ENCODE data around the gene LRP3.

The LRP3 gene

DNA sequence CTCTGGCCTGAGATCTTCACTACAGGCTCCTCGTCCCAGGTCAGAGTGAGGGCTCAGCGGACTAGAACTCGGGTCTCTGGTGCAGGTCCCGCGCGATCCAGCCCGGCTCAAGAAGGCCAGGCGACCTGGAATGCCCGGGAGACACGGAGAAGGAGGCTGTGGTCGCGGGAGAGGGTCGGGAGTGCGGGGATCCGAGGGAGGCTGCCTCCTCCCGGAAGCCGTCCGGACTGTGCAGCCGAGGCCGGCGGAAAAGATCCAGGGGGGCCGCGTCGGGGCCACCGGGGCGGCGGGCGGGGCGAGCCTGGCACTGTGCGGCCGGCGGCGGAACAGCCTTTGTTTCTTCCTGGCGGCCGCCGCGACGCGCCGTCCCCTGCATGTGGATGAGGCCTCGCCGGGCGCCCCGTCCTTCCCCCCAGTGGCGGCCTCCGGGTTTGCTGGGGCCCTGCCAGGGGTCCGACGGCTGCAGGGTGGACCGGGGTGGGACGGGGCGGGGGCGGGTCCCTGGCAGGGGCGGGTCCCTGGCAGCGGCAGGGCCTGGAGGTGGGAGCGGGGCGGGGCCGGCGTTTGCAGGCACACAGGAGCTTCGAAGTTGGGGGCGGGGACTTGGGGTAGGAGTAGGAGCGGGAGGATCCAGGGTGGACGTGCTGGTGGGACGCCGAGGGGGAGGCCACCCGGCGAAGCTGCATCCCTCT, 32.6 kb downstream of the LRP3 start:
- DNase-seq (ENCODE audit: low read depth): no peak
- H3K4me3 ChIP-seq (ENCODE audit: low read depth, low read length): no peak overlapping the region
- no peak for TF ChIP-seq CTCF (IDR thresholded peaks at IDR 0.05; ENCODE audit: insufficient read depth, low read depth, low read length, missing control alignments)

DNA sequence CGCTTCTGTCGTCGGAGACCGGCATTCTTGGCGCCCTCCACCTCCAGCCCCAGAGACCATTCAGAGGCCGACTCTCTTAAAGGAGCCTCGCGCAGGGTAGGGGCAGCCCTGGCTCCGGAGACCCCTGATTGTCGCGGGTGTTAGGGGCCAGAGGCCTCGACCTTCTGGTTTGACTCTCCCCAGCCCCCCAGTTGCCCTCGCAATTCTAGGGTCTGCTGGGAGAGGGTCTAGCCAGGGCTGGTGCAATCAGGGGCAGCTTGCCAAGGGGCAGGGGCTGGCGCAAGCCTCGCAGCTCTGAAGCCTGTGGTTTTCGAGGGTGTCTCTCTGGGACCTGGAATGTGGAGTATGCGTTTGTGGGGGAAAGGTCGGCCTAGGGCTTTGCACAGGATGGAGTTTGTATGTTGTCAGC, 33.1 kb downstream of the LRP3 start:
- H3K4me3 ChIP-seq (ENCODE audit: low read depth, low read length): no peak overlapping the region
- DNase-seq (ENCODE audit: low read depth): no peak
- TF ChIP-seq CTCF (IDR thresholded peaks at IDR 0.05; ENCODE audit: insufficient read depth, low read depth, low read length, missing control alignments): no peak

DNA sequence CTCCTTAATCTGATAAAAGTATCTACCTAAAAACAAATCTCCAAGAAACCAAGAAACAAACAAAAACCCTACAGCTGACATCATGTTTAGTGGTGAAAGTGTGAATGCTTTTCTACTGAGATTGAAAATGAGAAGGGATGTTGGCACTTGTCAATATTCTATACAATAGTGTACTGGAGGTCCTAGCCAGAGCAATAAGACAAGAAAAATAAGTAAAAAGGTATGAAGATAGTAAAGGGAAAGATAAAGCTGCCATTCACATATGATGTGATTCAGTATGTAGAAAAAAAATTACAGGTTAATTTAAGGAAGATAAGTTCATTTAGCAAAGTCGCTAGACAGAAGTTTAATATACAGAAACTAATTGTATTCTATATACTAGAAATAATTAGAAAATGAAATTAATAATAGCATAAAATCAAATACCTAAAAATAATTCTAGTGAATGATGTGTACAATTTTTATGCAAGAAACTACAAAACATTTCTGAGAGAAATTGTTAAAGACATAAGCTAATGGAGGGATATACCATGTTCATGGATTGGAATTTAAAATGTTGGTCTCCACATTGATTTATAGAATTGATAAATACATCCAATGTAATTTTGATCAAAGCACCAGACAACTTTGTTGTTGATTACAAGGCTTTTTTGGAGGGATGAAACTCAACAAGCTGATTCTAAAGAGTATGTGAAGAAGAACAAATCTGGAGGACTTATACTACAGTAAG, 33.9 kb downstream of the LRP3 start:
- no peak for DNase-seq (ENCODE audit: low read depth)
- no peak for TF ChIP-seq CTCF (IDR thresholded peaks at IDR 0.05; ENCODE audit: insufficient read depth, low read depth, low read length, missing control alignments)
- H3K4me3 ChIP-seq (ENCODE audit: low read depth, low read length): no peak overlapping the region

DNA sequence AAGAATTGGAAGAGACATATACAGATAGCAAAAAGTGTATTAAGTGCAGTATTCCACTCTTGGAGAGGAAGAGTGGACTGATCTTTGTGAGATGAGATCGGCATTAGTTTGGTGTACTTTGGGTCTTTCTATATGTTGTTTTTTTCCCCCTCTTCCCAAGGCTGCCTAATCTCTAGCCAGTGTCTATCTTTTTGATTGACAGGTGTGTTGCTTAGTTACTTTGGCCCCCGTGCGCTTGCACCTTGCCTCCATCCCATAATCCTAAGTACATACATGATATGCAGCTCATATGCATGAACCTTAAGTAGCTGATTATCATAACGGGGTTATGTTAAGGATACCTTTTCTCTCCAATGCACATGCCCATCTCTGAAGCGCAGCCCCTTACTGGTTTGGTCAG, 35.8 kb downstream of the LRP3 start:
- no peak overlapping the region for H3K4me3 ChIP-seq (ENCODE audit: low read depth, low read length)
- TF ChIP-seq CTCF (IDR thresholded peaks at IDR 0.05; ENCODE audit: insufficient read depth, low read depth, low read length, missing control alignments): no peak
- DNase-seq (ENCODE audit: low read depth): no peak

DNA sequence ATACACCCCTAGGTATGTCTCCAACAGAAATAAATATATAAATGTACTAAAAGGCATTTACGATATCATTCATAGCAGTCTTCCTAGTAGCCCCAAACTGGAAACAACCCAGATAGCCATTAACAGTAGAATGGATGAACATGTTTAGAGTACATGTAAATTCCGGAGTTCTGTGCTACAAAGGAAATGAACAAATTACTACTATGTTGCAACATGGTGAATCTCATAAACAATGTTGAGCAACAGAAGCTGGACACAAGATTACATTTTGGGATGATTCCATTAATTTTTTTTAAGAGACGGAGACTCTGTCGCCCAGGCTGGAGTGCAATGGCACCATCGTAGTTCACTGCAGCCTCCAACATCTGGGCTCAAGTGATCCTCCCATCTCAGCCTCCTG, 37.4 kb downstream of the LRP3 start:
- H3K4me3 ChIP-seq (ENCODE audit: low read depth, low read length): no peak overlapping the region
- no peak for TF ChIP-seq CTCF (IDR thresholded peaks at IDR 0.05; ENCODE audit: insufficient read depth, low read depth, low read length, missing control alignments)
- DNase-seq (ENCODE audit: low read depth): no peak

- no peak overlapping the region for H3K4me3 ChIP-seq (ENCODE audit: low read depth, low read length)
- DNase-seq (ENCODE audit: low read depth): no peak
- no peak for TF ChIP-seq CTCF (IDR thresholded peaks at IDR 0.05; ENCODE audit: insufficient read depth, low read depth, low read length, missing control alignments)
These were observed 38.5 kb downstream of the LRP3 start for GRCh38 chr19:33232656-33233055.
